BJ (cell line): ENCODE measurements around the gene ADARB1. TPM values are rescaled to one million over a fixed set of nuclear protein-coding genes. Genes with fewer than 3 reads are reported as not detected.

Experiments used
- CTCF ChIA-PET: fragments of 350-600 bp; formaldehyde crosslinking; extraction: SDS; loops from one replicate; lab custom pipeline; 2021; ENCODE audit warnings: antibody characterized with exemption, inconsistent platforms; lab: Yijun Ruan, JAX
- POLR2A ChIA-PET: fragments of 300-600 bp; sonication (Branson Sonifier 250); formaldehyde crosslinking; extraction: SDS; loops from one replicate; lab custom pipeline; 2021; ENCODE audit warnings: antibody characterized with exemption; lab: Charles Lee
- DNase-seq: peaks from one replicate; pipeline ENCODE4 v3.0.0-alpha.2; 2011; ENCODE audit warnings: low read depth
- H3K27me3 ChIP-seq: 2 replicates; pipeline ENCODE4 v1.6.0; 2011; ENCODE audit warnings: low read length; ENCODE audit not compliant: control insufficient read depth, insufficient read depth
- H3K36me3 ChIP-seq: 2 replicates; pipeline ENCODE4 v1.5.1; 2011; ENCODE audit warnings: low read length; ENCODE audit not compliant: control insufficient read depth, insufficient read depth
- H3K4me3 ChIP-seq: 2 replicates; pipeline ENCODE4 v1.5.1; 2011; ENCODE audit warnings: low read depth, mild to moderate bottlenecking, control low read depth, low read length
- CTCF ChIP-seq: IDR thresholded peaks from 2 replicates; pipeline ENCODE4 v1.5.1; 2011; ENCODE audit warnings: low read depth, mild to moderate bottlenecking, control low read depth, inconsistent platforms, low read length, moderate library complexity; ENCODE audit not compliant: insufficient read depth
- polyA plus RNA-seq: library from polyadenylated mRNA; depleted of rRNA; stranded (reverse); fragments of >200 nt; gene quantifications from 2 replicates; pipeline ENCODE4 v1.2.3, GENCODE V29; 2011

Gene ADARB1
- polyA plus RNA-seq, 1 experiment: 10.9 TPM

DNA sequence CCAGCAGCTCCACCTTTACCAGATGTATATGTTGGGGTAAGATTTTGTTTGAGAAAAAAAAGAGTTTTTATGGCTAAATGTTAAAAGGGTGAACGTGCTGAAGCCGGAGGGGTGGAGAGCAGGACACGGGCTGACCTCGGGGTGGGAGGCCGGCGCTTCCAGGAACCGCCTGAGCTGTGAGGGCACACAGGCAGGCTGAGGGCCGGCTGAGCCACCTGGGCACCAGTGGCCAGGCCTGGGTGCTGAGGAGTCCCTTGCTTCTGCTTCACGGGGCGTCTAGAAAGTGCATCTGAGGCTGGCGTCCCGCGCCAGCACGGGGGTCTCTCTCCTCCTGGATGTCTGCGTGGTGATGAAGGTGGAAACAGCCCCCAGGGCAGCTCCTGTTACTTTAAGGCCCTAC lies 33.6 kb upstream of the ADARB1 start:
- DNase-seq: no peak
- TF ChIP-seq CTCF: no peak
- Histone ChIP-seq H3K36me3 (no peaks in the 10 kb centered on the region), H3K27me3 (peaks cover 4% of the 10 kb centered on the region), H3K4me3 (no peak overlapping the region)
- CTCF ChIA-PET: interaction anchor here (1.2 to 1.4 kb wide), 2 partner anchors 91 to 96 kb away, joined by 3 to 6 read pairs; no protein-coding TSS in a partner anchor
- POLR2A ChIA-PET: no interaction called here

- H3K27me3 ChIP-seq: peaks cover 5% of the 10 kb centered on the region
- DNase-seq: peak; percentile 41
- ChIA-PET POLR2A (no interaction called here), CTCF (interaction anchor here (1.2 to 1.4 kb wide), 2 partner anchors 91 to 95 kb away, joined by 3 to 6 read pairs; no protein-coding TSS in a partner anchor)
- no peak for TF ChIP-seq CTCF
- no peak overlapping the region; the same call in 1 of the 2 replicates for H3K4me3 ChIP-seq
- H3K36me3 ChIP-seq: no peaks in the 10 kb centered on the region
Observed at GRCh38 chr21:45041351-45041805, 33.0 kb upstream of the ADARB1 start.

DNA sequence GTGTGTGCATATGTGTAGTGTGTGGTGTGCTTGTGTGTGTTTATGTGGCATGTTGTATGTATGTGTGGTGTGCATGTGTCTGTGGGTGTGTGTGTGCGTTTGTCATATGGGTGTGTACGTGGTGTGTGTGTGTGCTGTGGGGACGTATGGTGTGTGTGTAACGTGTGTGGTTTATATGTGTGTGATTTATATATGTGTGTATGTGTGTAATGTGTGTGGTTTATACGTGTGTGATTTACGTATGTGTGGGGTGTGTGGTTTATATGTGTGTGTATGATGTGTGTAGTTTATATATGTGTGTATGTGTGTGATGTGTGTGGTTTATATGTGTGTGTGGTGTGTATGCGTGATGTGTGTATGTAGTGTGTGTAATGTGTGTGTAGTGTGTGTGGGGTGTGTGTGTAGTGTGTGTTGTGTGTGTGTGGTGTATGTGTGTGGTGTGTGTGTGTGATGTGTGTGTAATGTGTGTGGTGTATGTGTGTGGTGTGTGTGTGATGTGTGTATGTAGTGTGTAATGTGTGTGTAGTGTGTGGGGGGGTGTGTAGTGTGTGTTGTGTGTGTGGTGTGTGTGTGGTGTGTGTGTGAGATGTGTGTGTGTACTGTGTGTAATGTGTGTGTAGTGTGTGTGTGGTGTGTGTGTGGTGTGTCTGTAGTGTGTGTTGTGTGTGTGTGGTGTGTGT lies 32.3 kb upstream of the ADARB1 start:
- Histone ChIP-seq H3K4me3 (no peak overlapping the region), H3K36me3 (no peaks in the 10 kb centered on the region), H3K27me3 (peaks cover 4% of the 10 kb centered on the region)
- CTCF ChIA-PET: no interaction called here
- POLR2A ChIA-PET: no interaction called here
- TF ChIP-seq CTCF: no peak
- DNase-seq: no peak

GRCh38 chr21:45042664-45043161 lies 31.7 kb upstream of the ADARB1 start:
- ChIA-PET CTCF (no interaction called here), POLR2A (no interaction called here)
- no peak for DNase-seq
- H3K36me3 ChIP-seq: no peaks in the 10 kb centered on the region
- TF ChIP-seq CTCF: no peak
- peaks cover 3% of the 10 kb centered on the region; the same call in 1 of the 2 replicates for H3K27me3 ChIP-seq
- no peak overlapping the region for H3K4me3 ChIP-seq

DNA sequence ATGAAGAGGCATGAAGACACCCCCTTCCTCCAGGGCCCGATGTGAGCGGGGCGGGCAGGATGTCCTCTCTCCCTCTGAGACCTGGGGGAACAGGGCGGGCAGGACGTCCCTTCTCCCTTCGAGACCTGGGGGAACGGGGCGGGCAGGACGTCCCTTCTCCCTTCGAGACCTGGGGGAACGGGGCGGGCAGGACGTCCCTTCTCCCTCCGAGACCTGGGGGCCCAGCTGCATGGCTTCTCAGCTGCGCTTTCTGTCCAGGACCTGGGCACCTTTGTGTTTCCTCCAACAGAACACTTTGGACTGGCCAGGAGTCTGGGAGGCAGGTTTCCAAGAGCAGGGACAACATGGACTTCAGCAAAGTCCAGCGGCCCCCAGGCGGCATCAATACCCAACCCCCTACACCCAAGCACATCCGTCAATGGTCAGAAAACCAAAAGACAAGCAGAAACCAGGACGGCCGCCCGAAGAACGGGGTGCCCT lies 30.8 kb upstream of the ADARB1 start:
- H3K36me3 ChIP-seq: no peaks in the 10 kb centered on the region
- no peak for TF ChIP-seq CTCF
- POLR2A ChIA-PET: no interaction called here
- peaks cover 3% of the 10 kb centered on the region; the same call in 1 of the 2 replicates for H3K27me3 ChIP-seq
- H3K4me3 ChIP-seq: no peak overlapping the region
- CTCF ChIA-PET: no interaction called here
- no peak for DNase-seq
